MV-4-11 (cell line): ENCODE data around the gene GSC2.
A peak's percentile ranks its signal among the peaks of the same experiment; 100 is the strongest.
"Not testable (repeated sequence)": the region's sequence is repeated elsewhere in the genome, so short reads cannot be mapped to it uniquely, and the experiment has no call there.

Experiments used
- DNase-seq: peaks from one replicate; lab custom pipeline; 2025; lab: John Stamatoyannopoulos, UW

The GSC2 gene

DNA sequence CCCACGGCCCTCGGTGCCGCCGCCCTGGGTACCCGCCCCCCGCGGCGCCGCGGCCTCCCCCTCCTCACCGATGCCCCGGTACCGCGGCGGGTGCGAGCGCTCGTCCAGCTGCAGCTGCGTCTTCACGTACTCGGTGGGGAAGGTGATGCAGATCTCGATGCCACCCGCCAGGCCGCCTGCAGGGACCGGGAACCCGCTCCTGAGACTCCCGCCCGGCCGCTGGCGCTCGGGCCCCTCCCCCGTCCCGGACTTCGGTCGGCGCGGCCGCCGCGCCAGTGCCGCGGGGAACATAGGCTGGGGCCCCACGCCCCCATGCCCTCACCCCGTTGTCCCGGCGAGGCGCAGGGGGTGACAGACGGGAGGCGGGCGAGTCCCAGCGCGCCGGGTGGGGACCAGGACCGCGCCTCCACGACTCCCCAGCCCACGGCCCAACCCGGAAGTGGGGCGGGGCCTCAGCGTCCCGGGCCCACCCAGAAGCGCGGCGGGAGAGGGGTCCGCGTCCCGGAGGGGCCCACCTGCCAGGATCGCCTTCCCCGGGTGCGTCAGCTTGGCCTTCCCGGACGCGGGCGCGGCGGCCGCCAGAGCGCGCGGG is 28.1 kb upstream of the GSC2 start:
- DNase-seq = no peak

DNA sequence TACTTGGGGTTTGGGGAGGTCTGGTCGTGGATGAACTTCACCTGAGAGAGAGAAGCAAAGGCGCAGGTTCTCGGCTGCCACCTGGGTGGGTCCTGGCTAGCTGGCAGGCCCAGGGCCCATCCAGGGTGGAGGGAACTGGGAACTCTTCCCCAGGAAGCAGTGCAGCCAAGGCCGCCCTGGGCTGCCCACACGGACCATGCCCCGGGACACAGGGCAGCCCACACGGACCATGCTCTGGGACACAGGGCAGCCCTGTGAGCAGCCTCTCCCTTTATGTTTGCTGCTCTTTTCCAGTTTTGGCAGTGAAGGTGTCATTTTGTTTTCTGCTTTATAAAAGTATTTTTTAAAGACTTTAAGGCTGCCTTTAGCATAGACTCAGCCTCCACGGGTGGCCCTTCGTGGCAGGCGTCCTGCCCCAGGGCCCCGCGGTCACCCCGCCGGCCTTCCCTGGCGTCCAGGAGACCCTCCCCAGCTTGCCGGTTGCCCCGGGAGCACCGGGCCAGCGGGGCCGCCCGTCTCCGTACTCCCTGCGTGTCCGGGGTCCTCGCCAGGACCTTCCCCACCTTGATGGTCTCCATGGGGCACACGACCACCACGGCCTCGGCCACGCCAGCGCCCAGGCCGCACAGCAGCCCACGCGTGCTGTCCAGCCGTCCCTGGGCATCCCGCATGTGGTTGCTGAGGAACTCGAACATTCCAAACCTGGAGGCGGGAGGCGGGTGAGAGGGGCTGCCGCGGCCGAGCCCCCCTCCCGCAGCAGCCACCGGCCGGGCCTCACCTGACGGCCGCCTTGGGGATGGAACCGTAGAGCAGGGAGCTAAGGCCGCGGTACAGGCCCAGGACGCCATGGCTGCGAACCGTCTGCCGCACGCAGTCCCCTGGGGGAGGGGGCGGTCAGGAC is 27.3 kb upstream of the GSC2 start:
- DNase-seq = no peak

DNA sequence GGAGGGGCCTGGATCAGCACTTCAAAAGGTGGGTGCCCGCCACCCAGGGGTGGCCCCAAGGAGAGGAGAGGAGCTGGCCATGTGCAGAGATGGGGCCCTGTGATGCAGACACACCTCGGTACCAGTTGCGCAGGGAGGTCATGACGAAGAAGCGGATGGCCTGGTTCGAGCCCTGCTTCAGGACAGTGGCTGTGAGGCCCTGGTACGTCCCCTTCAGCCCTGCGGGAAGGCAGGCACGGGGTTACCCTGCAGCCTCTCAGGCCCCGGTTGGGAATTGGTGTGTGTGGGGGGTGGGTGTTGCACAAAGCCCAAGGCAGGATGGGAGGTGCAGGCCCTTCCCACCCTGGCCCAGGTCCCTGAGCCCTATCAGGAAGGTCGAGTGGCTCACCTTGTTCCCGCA is 26.6 kb upstream of the GSC2 start:
- DNase-seq = no peak

DNA sequence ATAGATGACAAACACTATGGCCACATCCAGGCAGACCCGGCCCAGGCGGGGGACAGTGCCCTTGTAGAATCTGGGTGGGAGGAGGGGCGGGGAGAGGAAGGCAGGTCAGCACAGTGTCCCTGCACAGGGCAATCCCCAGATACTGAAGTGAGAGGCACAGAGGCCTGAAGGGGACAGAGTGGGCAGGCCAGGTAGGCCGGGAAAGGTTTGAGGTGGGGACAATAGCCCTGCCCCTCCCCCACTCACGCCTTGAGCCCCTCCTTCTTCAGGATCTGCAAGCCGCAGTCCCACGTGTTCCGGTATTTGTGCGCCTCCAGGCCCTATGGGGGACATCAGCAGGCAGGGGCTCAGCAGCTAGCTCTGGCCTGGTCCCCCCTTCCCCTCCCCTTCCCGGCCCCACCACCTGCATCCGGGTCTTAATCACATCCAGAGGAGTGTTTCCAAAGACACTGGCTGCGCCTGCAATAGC is 26.1 kb upstream of the GSC2 start:
- no peak for DNase-seq

DNA sequence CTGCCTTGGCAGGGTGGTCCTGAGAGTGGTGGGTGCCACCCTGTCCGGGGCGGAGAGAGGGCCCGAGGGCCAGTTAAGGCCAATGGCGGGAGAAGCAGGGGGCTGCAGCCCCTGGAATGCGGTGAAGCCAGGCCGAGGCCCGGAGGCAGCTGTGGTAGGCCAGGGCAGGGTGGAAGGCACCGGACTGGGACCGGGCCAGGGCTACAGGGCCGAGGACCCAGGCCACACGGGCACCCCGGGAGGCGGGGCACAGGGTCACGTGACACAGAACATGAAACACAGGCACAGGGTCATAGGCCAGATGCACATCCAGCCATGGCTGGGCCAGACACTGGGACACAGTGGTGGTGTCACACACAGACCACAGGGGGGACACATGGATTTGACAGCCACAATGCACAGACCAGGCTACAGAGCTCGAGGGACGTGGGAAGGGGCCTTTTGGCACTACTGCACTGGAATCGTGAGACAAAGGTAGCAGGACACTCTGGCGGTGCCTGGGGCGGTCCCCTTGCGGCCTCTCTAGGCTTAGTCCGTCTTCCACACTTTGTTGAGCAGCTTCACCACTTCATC is 25.6 kb upstream of the GSC2 start:
- no peak for DNase-seq

DNA sequence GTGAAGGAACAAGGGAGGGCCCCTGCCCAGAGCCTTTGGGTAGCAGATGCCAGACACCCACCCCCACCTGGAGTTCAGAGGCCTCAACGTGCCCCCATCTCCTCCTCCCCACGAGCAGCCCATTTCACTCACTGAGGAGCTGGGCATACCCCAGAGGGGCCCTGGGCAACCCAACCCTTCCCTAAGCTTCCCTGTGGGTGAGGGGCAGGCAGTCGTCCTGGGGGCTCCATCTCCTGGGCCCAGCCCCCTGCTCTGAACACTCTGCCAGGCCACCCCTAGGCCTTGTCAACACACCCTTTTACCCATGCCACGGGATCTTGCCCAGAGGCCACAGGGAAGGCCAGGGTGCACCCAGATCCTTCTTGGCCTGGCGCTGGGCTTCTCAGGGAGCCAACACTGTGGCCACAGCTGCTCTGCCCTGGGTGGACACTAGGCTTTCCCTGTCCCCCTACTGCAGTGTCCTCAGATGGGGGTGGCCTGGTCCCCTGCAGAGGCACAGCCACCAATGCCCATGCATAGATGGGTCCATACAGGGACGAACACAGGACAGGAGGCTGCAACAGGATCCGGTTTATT is 25.0 kb upstream of the GSC2 start:
- no peak for DNase-seq

DNA sequence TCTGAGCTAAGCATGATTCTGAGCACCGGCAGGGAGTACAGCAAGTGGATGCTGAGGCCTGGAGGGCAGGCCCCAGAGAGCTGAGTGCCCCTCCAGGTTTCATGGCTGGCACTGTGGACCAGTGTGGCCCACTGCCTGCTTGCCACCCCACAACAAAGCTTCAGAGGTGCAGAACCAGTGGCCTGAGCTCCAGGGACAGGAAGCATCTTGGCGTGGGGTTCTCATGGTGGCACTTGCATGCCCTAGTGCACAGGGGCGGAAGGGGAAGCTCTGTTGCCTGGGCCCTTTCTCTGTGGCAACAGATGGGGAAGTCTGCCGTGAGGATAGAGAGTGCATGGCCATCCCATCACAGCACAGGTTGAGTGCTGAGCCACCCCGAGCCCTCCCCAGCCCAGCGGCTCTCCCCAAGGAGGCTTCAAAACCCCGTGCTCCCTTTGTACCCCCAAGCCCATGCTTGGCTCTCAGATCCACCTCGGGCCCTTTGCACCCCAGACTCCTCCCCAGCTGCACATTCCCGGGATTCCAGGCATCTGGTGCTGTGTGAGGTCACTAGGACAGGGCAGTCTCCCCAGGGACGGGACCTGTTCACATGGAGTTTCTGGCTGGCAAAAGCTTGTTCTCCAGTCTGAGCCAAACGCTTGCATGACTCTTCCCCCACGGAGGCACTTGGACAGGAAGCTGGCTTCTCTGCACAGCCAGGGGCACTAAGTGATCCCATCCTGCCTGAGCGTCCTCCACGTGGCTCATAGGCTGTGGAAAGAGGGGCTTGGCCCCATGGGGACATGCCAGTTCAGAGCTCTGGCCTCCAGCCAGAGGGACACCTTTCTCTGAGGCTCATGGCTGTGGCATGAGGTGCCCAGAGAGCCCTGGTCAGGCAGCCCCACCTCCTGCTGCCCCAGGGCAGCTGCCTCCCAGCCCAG is 24.3 kb upstream of the GSC2 start:
- DNase-seq = peak; percentile 81

DNA sequence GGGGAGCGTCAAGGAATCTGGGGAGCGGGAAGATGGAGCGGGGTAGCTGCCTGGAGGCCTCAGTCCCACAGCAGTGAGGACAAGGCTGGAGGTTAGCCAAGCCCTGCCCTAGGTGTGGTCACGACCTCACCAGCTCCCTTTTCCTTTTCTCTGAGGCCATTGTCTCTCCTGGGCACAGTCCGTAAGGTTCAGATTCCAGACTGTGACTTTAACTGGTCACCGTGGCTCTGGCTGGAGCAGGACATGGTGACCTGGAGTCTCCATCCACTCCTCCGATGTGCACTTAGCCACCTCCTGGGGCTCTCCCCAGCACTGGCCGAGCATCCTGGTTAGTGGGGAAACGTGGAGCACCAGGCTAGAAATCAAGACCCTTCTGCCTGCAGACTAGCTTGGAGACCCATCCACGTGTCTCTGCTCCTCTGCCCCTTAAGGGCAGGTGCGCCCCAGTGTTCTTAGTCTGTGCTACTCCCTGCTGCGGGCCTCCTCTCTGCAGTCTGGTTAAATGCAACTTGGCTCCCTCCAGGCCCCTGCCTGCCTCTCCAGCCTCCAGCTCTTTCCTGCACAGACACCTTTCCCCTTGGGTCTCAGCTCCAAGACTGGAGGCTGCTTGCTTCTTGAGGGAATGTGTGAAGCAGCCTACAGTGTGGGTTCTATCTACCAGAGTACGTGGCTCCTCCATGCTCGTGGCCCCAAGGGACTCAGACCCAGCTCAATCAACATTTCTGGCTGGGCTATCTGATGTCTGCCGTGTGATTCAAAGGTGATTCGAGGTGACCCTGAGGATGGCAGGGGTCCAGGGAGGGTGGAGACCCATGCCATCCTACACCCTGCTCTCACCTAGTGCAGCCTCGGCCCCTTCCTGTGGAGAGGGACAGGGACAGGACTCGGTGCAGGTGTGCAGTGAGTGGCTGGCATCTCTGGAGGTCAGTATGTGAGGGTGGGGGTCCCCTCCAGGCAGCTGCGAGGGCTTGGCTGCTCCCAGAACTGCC is 23.2 kb upstream of the GSC2 start:
- DNase-seq = no peak

DNA sequence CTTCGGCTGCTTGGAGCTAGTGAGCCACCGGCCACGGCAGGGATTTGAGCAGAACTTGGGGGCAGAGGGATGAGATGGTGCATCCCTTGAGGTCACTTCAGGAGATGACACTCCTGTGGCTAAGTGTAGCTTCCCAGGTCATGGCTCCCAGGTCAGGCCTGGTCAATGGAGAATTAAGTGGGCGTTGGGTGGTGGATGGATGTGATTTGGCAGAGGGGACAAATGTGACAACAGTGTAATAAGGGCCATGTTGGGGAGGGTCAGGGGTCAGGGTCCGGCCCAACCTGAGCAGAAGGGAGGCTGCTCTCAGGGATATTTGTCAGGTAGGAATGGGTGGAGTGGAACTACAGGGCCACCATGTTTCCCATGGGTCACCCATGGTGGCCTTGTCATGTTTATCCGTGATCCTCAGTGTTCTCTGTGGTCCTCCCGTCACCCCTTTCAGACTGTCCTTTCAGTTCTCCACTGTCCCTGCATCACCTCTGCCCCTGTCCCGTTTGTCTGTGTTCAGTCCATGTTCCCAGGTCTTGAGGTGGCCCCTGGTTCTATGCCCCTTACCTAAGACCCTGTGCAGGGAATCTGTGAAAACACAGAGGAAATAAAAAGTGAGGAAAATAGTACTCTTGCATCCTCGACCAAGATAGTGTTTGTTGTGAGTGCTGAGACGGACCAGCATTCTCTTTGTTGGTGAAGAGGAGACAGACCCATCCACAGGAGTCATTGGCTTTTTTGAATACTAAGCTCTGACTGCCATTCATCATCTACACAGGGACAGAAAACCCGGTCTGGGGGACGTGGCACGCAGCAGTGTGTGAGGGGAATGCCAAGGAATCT is 22.3 kb upstream of the GSC2 start:
- no peak for DNase-seq

DNA sequence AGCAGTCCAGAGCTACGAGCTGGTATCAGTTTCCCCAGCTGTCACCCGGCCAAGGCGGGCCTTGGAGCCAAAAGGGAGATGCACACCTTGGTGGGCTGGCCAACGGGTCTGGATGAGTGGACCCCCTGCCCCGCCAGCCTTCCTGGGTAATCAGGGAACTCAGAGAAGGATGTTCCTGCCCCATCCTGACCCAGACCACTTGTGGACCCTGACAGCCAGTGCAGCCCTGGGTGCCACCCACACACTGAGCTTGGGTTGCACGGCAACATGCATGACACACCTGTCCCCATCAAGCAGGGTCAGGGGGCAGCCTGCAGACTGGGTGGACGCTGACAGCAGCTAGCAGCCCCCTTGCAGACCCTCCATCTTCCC is 19.8 kb upstream of the GSC2 start:
- DNase-seq = no peak

DNA sequence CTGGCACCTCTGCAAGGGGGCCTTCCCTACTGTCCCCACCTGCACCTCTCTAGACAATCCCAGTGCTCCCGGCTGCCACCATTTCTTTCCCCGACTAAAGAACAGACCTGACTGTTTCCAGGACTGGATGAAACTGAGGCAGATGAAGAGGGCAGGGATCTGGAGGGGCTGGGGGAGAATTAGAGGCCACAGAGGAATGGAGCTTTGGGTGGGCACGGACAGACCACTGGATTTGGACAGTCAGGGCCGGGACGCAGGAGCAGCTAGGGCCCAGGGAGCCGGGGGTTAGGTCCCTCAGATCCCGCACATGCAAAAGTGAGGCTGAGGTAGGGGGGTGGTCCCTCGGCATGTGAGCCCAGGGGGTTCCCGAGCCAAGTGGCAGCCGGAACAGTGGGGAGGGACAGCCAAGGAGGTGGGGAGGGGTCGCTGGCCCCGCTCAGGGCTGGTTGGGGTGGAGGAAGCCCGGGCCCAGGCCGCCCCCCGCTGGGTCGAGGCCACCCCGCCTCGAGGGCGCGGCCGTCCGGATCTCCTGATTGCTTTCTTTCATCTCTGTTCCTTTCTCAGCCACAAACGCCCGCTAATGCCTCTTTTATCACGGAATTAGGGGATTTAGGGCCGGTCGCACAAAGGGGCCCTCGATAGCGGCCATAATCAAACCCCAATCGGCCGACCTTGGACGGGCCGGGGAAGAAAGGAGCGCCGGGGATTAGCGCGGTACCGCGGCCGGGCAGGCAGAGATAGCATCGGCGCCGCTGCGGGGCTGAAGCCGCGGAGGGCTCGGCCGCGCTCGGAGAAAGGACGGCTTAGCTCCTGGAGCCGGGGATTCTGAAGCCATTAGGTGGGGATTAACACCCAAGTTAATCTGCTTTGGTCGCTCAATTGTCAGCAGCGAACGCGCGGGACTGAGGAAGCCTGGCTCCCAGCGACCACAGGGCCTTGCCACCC is 19.2 kb upstream of the GSC2 start:
- no peak for DNase-seq

DNA sequence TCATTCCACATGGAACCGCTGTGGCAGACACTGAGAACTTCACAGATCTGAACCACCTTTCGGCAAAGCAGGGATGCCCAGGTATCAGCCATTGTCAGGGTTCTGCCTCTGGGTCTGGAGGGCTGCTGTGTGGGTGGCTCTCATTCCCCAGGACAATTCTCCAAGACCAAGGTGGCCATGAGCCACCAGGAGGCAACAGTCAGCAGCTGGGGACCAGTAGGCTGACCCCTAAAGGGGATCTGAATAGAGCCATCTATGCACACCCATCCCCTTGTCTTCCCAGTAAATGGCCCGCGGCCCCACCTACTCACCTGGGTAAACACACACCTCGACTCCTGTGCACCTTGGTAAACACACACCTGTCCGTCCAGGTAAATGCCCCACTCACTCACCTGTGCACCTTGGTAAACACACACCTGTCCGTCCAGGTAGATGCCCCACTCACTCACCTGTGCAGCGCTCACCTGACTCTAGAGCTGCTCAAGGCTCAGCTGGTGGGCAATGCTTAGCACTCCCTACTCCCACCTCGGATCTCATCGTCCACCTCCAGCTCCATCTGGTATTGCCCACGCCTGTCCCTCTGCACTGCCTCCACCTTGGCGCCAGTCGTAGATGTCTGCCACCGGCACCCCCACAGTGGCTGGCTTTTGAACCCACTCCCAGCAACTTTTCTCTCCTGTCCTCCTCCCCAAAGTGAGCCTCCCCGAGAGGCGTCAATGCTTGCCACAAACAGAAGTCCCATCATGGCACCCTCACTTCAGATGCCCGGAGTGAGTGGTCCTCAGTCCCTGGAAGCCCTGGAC is 18.2 kb upstream of the GSC2 start:
- peak; percentile 6 for DNase-seq

DNA sequence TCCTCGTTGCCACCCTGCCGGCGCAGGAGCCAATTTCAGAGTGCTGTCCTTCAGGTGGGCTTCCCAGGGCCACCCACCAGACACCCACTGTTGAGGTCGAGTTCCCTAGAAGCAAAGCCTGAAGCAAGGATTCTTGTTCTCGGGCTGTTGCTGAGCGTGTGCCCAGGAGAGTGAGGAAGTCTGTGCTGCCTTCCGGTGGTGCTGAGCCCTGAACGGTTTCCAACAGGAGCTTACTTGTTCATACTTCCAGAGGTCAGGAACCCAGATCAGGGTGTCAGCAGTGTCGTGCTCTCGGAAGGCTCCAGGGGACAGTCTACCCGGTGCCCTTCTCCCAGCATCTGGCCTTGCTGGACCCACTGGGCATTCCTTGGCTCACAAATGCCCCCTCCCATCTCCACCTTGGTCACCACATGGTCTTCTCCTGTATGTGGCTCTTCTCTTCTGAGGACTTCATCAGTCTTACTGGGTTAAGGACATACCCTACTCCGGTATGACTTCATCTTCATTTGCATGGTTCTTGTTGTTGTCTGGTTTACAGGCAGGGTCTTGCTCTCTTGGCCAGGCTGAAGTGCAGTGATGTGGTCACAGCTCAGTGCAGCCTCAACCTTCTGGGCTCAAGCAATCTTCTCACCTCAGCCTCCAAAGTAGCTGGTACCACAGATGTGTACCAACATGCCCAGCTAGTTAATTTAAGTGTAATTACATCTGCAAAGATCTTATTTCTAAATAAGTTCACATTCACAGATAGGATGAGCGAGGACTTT is 17.2 kb upstream of the GSC2 start:
- DNase-seq = no peak

DNA sequence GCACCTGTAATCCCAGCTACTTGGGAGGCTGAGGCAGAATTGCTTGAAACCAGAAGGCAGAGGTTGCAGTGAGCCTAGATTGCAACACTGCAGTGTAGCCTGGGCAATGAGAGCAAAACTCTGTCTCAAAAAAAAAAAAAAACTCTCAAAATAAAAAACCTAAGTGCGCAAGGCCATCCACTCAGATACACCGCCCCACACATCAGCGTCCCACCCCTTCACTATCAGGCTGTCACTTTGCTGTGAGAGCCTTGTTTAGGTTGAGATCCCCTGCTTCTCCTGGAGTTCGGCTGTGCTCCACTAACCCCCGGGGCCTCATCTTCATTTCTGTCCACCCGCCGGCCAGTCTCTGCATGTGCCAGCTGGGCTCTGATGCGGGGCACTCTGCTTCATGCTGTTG is 16.3 kb upstream of the GSC2 start:
- DNase-seq = no peak

DNA sequence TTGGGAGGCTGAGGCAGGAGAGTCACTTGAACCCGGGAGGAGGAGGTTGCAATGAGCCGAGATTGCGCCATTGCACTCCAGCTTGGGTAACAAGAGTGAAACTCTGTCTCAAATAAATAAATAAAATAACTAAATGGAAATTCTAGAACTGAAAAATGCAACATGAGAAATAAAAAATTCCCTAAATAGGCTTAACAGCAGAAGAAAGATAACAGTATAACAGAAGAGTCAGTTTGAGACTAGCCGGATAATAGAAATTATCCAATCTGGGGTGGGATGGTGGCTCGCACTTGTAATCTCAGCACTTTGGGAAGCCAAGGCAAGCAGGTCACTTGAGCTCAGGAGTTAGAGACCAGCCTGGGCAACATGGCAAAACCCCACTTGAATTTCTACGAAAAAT is 14.3 kb upstream of the GSC2 start:
- no peak for DNase-seq

DNA sequence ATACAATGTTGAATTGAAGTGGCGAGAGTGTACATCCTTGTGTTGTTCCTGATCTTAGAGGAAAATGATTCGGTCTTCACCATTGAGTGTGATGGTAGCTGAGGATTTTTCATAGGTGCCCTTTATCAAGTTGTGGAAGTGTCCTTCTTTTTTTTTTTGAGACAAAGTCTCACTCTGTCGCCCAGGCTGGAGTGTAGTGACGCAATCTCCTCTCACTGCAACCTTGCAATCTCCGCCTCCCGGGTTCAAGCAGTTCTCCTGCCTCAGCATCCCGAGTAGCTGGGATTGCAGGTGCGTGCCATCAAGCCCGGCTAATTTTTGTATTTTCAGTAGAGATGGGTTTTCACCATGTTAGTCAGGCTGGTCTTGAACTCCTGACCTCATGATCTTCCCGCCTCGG is 8.6 kb upstream of the GSC2 start:
- peak; percentile 16 for DNase-seq

DNA sequence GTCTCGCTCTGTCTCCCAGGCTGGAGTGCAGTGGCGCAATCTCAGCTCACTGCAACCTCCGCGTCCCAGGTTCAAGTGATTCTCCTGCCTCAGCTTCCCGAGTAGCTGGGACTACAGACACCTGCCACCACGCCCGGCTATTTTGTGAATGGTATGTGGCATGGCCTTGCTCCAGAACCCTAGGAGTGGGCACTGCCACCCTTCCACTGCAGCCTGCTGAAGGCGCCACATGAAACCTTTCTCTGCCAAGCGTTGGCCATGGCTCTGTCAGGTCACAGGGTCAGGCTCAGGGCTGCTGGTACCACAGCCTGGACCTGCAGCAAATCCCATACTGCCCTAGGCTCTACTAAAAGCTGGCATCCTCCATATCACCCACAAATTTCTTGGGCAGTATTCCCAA is 6.0 kb upstream of the GSC2 start:
- DNase-seq = not testable (repeated sequence)
